ENCODE results near the gene SEC24D.

The SEC24D gene

DNA sequence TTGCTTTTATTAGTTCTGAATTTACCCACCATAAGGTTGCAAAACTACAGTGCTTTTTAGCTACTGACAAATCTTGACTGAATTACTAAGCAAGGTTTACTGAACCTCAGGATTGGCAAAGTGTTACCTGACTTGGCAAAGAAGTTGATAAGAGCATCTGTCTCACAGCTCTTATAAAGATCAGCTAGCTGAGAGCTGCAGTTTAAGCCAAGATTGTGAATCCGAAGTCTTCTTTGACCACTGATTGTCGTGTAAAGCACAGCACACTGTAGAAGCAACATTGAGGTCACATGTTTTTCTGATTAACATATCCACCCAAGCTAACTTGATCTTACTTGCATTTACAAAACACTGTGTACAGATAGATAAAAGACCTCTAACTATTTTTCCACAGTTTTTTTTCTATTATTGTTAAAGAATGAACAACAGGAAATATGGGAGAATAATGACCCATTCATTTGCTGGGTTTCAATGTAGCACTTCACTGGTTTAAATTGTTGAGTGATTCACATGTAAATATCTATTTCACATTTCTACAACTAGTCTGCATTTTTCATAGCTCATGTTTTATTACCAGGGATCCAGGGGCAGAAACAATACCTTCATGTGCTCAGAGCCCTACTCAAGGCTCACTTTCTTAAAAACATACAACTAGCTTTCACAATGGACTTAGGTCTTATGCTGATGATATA, 96.8 kb downstream of the SEC24D start:
- H3K4me2 ChIP-seq (ENCODE audit: low read depth, low read length, poor library complexity, severe bottlenecking): no peak overlapping the region
- H2AFZ ChIP-seq (ENCODE audit: low read length): no peak overlapping the region
- H4K20me1 ChIP-seq (ENCODE audit: insufficient read depth, low read length, poor library complexity, severe bottlenecking): no peaks in the 10 kb centered on the region
- H3K79me2 ChIP-seq (ENCODE audit: insufficient read depth, low read length): no peaks in the 10 kb centered on the region
- H3K9ac ChIP-seq (ENCODE audit: low read depth, low read length, poor library complexity, severe bottlenecking): no peak overlapping the region
- TF ChIP-seq CTCF (conservative IDR thresholded peaks at IDR 0.05; ENCODE audit: low read length) (no peak), EZH2phosphoT487 (IDR thresholded peaks at IDR 0.05; ENCODE audit: borderline replicate concordance) (no peak)
- H3K9me3 ChIP-seq (ENCODE audit: insufficient read depth, low read depth, low read length): no peaks in the 10 kb centered on the region
- H3K4me3 ChIP-seq (ENCODE audit: low read length, poor library complexity, severe bottlenecking): no peak overlapping the region
- no peaks in the 10 kb centered on the region for H3K4me1 ChIP-seq (ENCODE audit: insufficient read depth, low read length, poor library complexity, severe bottlenecking)
- peaks cover 50% of the 10 kb centered on the region for H3K36me3 ChIP-seq (ENCODE audit: insufficient read depth, low read length)
- no peaks in the 10 kb centered on the region for H3K9me2 ChIP-seq (replicated peaks; ENCODE audit: low read depth, low read length)
- no peaks in the 10 kb centered on the region for H3F3A ChIP-seq (ENCODE audit: low read depth)
- no peaks in the 10 kb centered on the region for H3K27me3 ChIP-seq (ENCODE audit: insufficient read depth, low read length, poor library complexity, severe bottlenecking)

GRCh38 chr4:118738090-118738489, 97.8 kb downstream of the SEC24D start:
- no peak overlapping the region for H3K9ac ChIP-seq (ENCODE audit: low read depth, low read length, poor library complexity, severe bottlenecking)
- H3K9me3 ChIP-seq (ENCODE audit: insufficient read depth, low read depth, low read length): no peaks in the 10 kb centered on the region
- H3F3A ChIP-seq (ENCODE audit: low read depth): no peaks in the 10 kb centered on the region
- H3K4me1 ChIP-seq (ENCODE audit: insufficient read depth, low read length, poor library complexity, severe bottlenecking): no peaks in the 10 kb centered on the region
- H3K36me3 ChIP-seq (ENCODE audit: insufficient read depth, low read length): peaks cover 42% of the 10 kb centered on the region
- no peaks in the 10 kb centered on the region for H3K79me2 ChIP-seq (ENCODE audit: insufficient read depth, low read length)
- TF ChIP-seq EZH2phosphoT487 (IDR thresholded peaks at IDR 0.05; ENCODE audit: borderline replicate concordance) (no peak), CTCF (conservative IDR thresholded peaks at IDR 0.05; ENCODE audit: low read length) (no peak)
- H3K4me2 ChIP-seq (ENCODE audit: low read depth, low read length, poor library complexity, severe bottlenecking): no peak overlapping the region
- no peak overlapping the region for H3K4me3 ChIP-seq (ENCODE audit: low read length, poor library complexity, severe bottlenecking)
- no peaks in the 10 kb centered on the region for H4K20me1 ChIP-seq (ENCODE audit: insufficient read depth, low read length, poor library complexity, severe bottlenecking)
- no peaks in the 10 kb centered on the region for H3K9me2 ChIP-seq (replicated peaks; ENCODE audit: low read depth, low read length)
- H2AFZ ChIP-seq (ENCODE audit: low read length): no peak overlapping the region
- H3K27me3 ChIP-seq (ENCODE audit: insufficient read depth, low read length, poor library complexity, severe bottlenecking): no peaks in the 10 kb centered on the region

GRCh38 chr4:118736900-118737299, 99.0 kb downstream of the SEC24D start:
- Histone ChIP-seq H3K27me3 (ENCODE audit: insufficient read depth, low read length, poor library complexity, severe bottlenecking) (no peaks in the 10 kb centered on the region), H2AFZ (ENCODE audit: low read length) (no peak overlapping the region), H3K4me1 (ENCODE audit: insufficient read depth, low read length, poor library complexity, severe bottlenecking) (no peaks in the 10 kb centered on the region), H3K36me3 (ENCODE audit: insufficient read depth, low read length) (peaks cover 42% of the 10 kb centered on the region), H3K4me2 (ENCODE audit: low read depth, low read length, poor library complexity, severe bottlenecking) (no peak overlapping the region), H3F3A (ENCODE audit: low read depth) (no peaks in the 10 kb centered on the region), H3K9me2 (replicated peaks; ENCODE audit: low read depth, low read length) (no peaks in the 10 kb centered on the region), H4K20me1 (ENCODE audit: insufficient read depth, low read length, poor library complexity, severe bottlenecking) (no peaks in the 10 kb centered on the region), H3K9ac (ENCODE audit: low read depth, low read length, poor library complexity, severe bottlenecking) (no peak overlapping the region), H3K9me3 (ENCODE audit: insufficient read depth, low read depth, low read length) (no peaks in the 10 kb centered on the region), H3K4me3 (ENCODE audit: low read length, poor library complexity, severe bottlenecking) (no peak overlapping the region), H3K79me2 (ENCODE audit: insufficient read depth, low read length) (no peaks in the 10 kb centered on the region)
- TF ChIP-seq CTCF (conservative IDR thresholded peaks at IDR 0.05; ENCODE audit: low read length) (no peak), EZH2phosphoT487 (IDR thresholded peaks at IDR 0.05; ENCODE audit: borderline replicate concordance) (no peak)
